ENCODE data around the gene SLC43A2. TPM values are rescaled to one million over a fixed set of nuclear protein-coding genes. Genes with fewer than 3 reads are reported as not detected.

Gene SLC43A2
- total RNA-seq, 1 donor from 2014 or later, result 27.0 TPM

DNA sequence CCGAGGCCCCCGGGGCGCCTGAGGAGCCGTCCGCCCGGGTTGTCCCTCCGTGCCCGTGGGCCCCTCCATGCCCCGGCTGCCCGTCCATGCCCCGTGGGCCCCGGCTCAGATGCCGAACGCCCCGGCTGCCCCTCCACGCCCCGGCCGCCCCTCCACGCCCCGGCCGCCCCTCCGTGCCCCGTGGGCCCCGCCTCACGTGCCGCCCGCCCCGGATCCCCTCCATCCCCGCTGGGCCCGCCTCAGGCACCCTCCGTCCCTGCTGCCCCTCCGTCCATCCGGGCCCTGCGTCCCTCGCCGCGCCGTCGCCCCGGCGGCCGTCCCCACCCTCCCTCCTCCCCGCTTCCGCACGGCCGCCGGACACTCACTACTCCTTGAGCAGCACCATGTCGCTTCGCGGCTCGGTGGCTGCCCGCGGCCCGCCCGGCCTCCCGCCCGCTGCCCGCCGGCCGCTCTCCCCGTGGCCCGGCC, 66.4 kb downstream of the SLC43A2 start:
- DNase-seq (ENCODE audit: low spot score), result no peak

GRCh38 chr17:1561420-1562175, 67.0 kb downstream of the SLC43A2 start:
- no peak for DNase-seq (ENCODE audit: low spot score)

- no peak for DNase-seq (ENCODE audit: low spot score)
Measured at GRCh38 chr17:1560858-1561355, 67.7 kb downstream of the SLC43A2 start.

- DNase-seq (ENCODE audit: low spot score), result no peak
Measured at GRCh38 chr17:1560101-1560857, 68.4 kb downstream of the SLC43A2 start.

GRCh38 chr17:1559047-1560043, 69.3 kb downstream of the SLC43A2 start:
- DNase-seq (ENCODE audit: low spot score), result no peak

DNA sequence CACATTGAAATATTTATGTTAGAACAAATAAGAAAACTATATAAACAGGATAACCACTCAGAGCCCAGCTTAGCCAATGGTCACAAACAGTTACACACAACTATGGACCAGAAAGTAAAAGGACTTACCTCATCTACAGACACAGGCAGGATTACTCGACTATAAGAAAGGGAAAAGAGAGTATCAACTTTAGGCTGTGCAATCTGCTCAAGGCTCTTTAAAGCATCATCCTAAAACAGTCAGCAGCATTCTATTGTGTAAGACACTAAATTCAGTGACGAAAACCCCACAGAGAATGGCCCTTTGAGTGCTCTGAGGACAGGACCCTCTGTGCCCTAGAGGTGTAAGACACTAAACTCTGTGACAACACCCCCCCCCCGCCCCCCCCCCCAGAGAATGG, 70.2 kb downstream of the SLC43A2 start:
- no peak for DNase-seq (ENCODE audit: low spot score)

GRCh38 chr17:1557355-1558095, 71.1 kb downstream of the SLC43A2 start:
- peak; percentile 40 for DNase-seq (ENCODE audit: low spot score)

DNA sequence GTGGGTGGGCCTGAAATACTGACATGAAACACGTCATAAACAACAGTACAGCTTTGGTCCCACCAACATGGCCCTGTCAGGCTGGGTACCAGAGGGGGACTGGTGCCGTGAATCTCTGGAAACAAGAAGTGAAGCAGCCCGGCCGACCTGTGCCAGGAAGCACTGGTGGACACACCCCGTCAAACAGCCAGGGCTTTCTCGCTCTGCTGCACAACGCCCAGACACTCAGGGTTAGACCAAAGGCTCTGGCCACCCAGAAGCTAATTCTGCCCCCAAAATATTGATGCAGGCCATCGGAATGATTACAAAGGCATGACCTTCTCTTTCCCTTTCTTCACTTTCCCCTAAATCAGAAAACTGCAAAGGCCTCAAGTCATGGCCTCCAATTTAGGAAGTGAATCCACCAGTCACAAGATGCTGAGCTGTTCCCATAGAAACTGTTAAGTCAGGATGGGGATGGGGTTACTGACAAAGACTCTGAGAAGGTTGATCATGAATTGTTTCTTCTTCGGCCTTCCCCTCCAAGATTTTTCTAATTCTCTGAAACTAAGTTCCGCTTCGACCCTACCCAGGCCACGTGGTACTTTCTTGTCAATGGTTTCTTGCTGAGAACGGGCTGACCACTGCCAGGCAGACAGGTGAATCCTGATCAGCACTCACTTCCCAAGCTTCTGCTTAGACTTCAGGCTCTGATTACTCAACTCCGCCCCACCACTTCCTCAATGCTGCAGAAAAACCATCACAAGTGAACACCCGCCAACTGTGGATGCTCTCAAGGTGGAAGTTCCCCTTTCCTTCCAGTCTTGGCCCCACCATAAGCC, 72.8 kb downstream of the SLC43A2 start:
- DNase-seq (ENCODE audit: low spot score), result no peak

DNA sequence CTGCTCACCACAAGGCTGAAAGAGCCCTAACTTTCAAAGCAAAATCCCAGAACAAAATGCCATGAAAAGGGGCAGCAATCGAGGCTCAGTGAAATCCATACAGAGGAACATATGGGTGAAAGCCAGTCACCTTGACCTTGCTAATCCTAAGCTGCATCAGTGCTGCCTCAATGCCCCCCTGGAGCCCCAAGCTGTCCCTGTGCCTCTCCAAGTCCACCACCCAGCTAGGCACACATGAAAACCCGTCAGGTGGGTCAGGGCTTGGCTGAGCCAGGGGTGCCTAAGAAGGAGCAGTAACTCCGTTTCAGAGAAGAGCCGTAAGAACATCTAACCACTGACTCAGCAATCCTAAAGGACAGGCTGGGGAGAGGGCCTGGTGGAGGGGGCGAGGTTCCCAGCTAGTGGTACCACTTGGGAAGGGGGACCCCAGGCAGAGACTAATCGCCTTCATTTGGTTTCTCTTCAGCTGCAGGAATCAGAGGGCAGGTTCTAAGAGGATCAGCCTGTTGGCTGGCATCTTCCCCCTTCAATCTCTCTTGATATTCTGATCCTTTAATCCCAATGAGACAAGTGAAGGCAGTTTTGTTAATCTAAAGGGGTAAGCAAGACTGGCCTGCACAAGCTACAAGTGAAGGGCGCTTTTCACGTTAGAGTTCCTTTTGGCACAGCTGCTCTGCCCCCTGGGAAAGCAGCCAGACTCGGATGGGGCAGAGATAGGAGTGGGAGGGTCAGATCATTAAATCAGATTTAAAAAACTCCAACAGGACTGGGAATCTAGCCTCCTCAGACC, 73.7 kb downstream of the SLC43A2 start:
- no peak for DNase-seq (ENCODE audit: low spot score)

- no peak for DNase-seq (ENCODE audit: low spot score)
Measured at GRCh38 chr17:1553354-1554266, 75.0 kb downstream of the SLC43A2 start.

DNA sequence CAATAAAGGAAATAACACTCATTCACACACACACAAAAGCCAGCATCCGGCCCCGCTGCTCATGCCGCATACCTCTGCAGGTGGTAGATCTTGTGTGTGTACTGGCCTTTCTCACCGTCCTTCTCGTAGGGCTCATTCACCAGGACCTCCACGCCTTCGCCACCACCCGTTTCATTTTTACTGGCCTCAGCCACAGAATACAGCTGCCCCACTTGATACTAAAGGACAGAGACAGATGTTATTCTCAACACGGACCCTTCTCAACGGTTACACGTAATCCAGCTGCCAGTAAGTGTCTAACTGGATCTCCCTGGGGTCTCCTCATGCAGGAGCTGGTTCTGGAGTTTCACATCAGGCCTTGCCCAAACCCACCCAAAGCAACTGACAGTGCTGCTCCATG, 75.7 kb downstream of the SLC43A2 start:
- no peak for DNase-seq (ENCODE audit: low spot score)

DNA sequence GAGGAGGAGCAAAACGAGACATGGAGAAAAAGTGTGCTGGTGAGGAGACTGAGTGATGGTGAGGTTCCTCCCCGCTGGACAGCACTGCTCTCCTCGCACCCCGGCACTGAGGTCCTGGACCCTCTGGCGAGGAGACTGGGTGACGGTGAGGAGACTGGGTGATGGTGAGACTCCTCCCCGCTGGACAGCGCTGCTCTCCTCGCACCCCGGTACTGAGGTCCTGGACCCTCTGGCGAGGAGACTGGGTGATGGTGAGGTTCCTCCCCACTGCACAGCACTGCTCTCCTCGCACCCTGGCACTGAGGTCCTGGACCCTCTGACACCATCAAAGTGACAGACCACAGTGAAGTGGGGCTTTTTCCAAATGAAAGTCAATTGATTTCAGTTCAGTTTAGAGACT, 76.9 kb downstream of the SLC43A2 start:
- DNase-seq (ENCODE audit: low spot score), result no peak

GRCh38 chr17:1548032-1548431, 80.6 kb downstream of the SLC43A2 start:
- no peak for DNase-seq (ENCODE audit: low spot score)

DNA sequence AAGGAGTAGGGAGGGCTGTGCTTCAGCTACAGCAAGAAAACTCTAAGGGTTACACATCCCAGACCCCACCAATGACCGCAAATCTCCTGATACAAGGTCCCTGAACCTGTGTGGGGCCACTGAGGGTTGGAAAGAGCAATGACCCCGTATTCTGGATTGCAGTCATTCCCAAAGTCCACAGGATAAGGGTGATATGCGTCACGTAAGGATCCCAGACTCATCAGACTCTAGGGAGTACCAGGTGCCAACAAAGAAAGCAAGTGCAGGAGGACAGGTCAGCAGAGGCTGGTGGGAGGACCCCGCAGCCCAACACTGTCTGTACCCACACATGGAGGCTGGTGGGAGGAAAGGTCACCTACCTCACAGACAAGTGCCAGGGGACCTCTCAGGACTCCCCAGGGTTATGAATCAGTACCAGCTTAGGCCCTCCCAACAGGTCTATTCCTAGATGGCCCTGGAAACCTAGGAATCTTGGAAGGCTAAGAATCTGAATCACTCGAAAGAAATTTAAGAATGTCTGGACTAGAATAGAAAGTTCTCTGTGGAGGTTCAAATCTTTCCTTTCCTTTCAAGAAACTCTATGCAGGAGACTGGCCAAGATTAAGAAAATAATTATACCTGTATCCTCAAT, 82.2 kb downstream of the SLC43A2 start:
- no peak for DNase-seq (ENCODE audit: low spot score)

DNA sequence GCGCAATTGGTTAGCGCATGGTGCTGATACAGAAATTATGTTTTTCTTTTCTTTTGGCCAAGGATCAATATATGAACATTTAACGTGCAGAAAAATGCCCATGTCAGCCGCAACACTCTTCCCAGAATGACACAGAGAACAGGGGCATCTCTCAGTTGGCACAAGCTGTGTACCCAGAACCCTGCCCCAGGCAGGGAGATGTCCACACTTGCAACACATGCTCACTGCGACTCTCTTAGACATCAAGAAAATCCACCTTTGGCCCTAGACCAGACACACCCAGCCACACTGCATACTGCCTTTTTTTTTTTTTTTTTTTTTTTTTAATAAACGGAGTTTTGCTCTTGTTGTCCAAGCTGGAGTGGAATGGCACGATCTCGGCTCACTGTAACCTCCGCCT, 83.0 kb downstream of the SLC43A2 start:
- no peak for DNase-seq (ENCODE audit: low spot score)

DNA sequence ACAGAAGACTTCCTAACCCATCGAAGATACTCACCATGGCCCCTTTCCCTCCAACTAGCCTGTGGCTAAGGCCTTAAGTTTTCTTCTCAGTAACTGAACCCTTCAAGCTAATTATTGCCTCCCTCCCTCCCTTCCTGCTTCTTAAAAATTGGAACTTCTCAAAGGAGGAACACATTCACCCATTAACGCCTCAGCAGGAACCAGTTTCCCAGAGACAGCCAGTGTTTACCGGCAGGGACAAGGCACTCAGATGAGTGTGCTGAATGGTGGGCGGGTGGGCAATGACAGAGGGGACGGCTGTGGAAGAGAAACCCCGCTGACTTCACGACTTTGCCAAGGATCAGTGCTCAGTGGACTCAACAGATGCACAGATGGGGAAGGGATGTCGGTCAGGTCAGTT, 86.3 kb downstream of the SLC43A2 start:
- DNase-seq (ENCODE audit: low spot score), result no peak

GRCh38 chr17:1541367-1541904, 87.2 kb downstream of the SLC43A2 start:
- DNase-seq (ENCODE audit: low spot score), result no peak

All from mucosa of gallbladder (tissue), 1 donor.